Measurements from ENCODE around the gene PEX16.

Gene PEX16
- long read RNA-seq, donor 1, transcript PEX16-202 (11 exons, 1,335 nt) = major isoform, 7 of 8 reads
- long read RNA-seq, donor 1, partial matches to known transcripts = 0 of 8 reads
- long read RNA-seq, donor 1, other reads (novel, unspliced or antisense) = 0 of 8 reads
- long read RNA-seq, donor 2, transcript PEX16-202 (11 exons, 1,335 nt) = major isoform, 5 of 5 reads
- long read RNA-seq, donor 2, partial matches to known transcripts = 0 of 5 reads
- long read RNA-seq, donor 2, other reads (novel, unspliced or antisense) = 0 of 5 reads
- long read RNA-seq, donor 3, partial matches to known transcripts = 13 of 13 reads
- long read RNA-seq, donor 3, other reads (novel, unspliced or antisense) = 0 of 13 reads
- long read RNA-seq, donor 4, transcript PEX16-202 (11 exons, 1,335 nt) = major isoform, 7 of 7 reads
- long read RNA-seq, donor 4, partial matches to known transcripts = 0 of 7 reads
- long read RNA-seq, donor 4, other reads (novel, unspliced or antisense) = 0 of 7 reads
- long read RNA-seq, donor 5, transcript PEX16-202 (11 exons, 1,335 nt) = major isoform, 16 of 16 reads
- long read RNA-seq, donor 5, partial matches to known transcripts = 0 of 16 reads
- long read RNA-seq, donor 5, other reads (novel, unspliced or antisense) = 0 of 16 reads
- long read RNA-seq, donor 6, transcript PEX16-202 (11 exons, 1,335 nt) = major isoform, 10 of 10 reads
- long read RNA-seq, donor 6, partial matches to known transcripts = 0 of 10 reads
- long read RNA-seq, donor 6, other reads (novel, unspliced or antisense) = 0 of 10 reads
- long read RNA-seq, donor 7, transcript PEX16-202 (11 exons, 1,335 nt) = major isoform, 12 of 12 reads
- long read RNA-seq, donor 7, partial matches to known transcripts = 0 of 12 reads
- long read RNA-seq, donor 7, other reads (novel, unspliced or antisense) = 0 of 12 reads
- long read RNA-seq, donor 8, transcript PEX16-202 (11 exons, 1,335 nt) = major isoform, 7 of 7 reads
- long read RNA-seq, donor 8, partial matches to known transcripts = 0 of 7 reads
- long read RNA-seq, donor 8, other reads (novel, unspliced or antisense) = 0 of 7 reads

DNA sequence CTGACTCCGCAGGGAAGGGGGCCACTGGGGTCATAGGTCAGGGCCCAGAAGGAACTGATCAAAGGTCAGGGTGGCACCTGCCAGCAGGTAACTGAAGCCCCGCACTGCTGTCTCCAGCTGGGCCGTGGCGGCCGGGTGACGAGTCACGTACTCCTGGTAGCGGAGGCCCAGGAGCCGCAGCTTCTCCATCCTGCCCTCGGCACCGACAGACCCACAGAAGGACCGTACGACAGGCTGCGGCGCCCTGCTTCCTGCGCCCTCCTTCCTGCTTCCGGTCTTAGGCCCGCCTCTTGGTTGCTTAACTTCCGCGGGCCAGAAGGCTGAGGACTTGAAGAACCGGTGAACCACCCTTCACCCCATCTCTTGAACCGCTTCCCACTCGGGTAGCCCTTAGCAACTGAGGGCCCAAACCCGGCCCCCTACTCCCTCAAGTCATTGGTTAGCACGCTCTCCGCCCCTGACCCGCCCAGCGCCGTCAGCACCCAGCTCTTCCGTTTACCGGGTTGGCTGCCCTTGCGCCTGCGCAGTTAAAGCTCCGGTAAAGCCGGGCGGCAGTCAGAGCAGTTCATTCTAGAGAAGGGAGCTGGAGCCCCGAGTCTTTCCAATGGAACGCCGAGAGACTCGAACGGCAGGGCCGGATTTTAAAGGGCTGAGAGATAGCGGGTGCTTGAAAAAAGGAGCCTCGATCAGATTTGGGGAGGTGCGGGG lies at the start of gene PEX16:
PEX16 (minus strand) TSS at position 255 of the 708 bp plus-strand sequence; CDS start at position 189, 66 bp downstream.
- DNase-seq = peak; percentile 91

DNA sequence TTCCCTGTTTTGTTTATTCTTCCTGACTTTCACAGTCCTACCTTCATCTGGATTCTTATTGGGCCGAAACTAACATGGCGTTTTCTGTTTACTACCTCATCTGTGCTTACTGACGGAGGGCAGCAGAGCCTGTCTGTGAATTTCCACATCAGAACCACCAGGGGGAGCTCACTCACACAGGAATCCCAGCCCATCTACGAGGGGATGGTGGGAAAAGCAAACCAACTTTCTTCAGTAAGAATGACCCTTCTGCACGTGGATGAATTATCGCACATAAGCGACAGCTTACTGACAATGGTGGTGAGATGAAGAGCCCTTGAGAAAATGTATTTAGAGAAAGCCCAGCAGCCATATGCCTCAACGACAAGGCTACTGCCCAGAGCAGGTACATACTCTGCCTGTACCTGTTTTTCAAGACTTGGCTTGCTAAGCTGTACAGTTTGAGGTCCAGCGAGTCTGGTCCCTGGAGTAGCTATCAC lies 47.3 kb upstream of the PEX16 start:
- peak; percentile 48 for DNase-seq

DNA sequence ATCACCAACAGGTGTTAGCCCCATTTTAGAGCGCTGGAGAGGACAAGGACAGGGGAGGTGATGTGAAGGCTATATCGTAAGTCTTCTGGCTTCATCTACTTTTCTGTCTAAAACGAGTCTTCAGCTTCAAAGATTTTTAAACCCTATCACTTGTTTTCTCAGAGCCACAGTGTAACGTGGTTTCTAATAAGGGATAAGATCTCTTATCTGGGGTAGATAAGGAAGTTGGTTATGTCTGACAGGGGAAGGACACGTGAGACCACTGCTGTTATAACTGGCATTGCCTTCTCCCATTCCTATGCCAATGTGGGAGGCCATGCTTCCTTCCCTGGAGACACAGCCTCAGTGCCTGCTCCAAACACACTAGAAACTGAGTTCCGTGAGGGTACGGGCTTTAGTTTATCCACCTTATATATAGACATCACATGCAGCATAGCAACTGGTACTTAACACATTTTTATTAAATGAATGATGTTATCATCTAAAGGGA lies 44.1 kb upstream of the PEX16 start:
- DNase-seq = no peak

DNA sequence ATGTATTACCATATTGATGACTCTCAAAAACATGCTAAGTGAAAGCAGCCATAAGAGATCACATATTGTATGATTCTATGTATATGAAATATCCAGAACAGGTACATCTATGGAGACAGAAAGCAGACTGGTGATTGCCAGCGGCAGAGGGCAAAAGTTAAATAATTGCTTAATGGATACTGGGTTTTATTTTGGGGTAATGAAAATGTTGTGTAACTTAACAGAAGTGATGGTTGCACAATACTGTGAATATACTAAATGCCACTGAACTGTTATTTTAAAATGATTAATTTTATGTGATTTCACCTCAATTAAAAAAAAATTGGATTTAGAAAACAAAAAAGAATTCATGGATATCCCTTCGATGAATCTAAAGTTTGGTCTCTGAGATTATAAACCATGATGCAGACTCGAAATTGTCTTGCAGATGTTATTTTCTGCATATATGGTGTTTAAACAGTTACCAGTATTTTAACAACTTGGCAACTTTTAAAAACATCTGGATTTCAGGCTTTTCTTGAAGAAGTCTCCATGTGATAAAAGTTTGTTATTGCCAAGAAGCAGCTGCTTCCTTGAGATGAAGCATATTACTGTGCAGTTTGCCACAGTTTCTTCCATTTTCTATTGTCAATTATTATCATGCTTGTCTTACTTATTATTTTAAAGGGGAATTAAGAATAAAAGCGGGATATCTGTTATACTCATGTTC lies 42.9 kb upstream of the PEX16 start:
- no peak for DNase-seq

DNA sequence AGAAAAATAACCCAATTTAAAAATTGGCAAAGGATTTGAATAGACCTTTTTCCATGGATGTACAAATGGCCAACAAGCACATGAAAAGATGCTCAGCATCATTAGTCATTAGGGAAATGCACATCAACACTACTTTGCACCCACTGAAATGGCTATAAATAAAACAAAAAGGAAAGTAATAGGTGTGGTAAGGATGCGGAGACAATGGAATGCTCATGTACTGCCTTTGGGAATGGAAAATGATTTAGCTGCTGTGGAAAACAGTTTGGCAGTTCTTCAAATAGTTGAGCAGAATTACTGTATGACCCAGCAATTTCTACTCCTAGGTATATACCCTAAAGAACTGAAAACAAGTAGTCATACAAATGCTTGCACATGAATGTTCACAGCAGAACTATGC lies 42.2 kb upstream of the PEX16 start:
- DNase-seq = no peak

DNA sequence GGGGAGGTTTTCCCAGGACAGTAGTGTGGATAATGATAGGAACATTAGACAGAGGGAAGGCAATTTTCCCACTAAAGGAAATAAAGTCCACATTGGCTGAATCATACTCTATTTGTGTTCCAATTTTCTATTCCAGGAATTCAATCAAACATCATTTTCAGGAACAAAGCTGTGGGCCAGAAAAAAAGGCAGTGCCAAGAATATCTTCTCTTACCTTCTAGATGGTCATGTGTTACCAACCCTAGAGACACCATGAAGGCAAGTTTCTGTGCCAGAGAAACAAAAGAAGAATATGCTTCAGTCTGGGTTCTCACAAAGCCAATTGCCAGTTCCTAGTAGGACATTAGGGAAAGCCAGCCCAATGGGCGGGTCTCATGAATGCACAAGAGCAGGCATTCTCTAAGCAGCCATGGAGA lies 32.3 kb upstream of the PEX16 start:
- no peak for DNase-seq

DNA sequence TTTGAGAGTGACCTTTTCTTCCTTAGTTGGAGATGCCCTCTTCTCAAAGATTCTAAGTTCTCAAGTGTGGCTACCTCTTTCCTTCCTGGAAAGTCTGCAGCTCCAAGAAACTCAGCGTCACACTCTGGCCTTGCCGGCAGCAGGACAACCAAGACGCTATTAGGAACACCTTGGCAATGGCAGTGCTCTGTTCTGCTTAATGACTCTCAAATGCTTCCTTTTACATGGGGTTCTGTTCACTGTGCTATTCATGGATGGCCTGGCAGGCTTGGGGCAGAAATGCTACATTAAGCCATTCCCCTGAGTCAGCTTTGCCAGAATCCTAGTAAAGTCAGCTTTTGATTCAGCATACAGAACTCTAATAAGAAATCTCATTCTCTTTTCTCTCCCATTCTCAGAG lies 30.7 kb upstream of the PEX16 start:
- no peak for DNase-seq

DNA sequence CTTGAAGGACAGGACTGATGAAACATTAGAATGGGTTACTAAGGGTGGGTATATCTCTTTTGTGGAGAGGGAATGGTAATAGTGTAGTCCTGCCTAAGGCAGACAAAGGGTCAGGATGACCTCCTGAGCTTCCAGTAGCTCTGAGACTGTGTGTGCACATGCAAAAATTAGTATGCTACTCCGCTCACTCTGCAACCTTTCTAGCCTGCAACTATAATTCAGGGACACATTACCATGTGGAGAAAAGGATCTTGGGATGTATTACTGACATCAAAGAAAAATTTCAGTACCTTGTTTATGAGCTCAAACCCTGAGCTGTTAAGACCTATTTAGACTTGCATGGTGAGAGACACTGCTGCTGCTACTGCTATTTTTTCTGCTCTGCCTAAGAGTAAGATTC lies 30.2 kb upstream of the PEX16 start:
- DNase-seq = no peak

DNA sequence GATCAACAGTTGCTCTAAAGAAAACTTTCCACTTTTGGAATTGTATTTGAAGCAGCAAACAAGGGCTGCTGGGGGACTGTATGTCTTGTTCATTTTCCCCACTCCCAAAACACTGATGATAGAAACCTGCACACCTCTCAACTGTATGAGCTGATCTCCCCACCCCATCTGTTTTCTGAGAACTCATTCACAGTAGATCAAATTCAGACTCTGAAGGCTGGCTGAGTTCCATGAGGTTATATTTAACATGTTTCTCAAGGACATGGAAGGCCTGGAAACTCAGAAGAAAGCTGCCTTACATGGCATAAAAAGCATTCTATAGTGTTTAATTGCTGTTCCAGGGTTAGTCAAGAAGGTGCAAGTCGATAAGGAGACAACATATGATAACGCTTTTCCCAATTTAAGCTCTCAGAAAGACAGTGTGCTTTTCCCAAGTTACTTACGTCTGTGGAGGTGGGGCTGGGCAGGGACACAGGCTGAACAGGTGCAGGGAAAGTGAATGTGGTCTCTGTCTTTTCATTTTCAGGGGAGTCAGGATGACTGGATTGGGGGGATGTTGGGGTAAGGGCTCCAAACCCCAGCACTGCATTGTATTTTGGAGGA lies 27.8 kb upstream of the PEX16 start:
- DNase-seq = no peak

DNA sequence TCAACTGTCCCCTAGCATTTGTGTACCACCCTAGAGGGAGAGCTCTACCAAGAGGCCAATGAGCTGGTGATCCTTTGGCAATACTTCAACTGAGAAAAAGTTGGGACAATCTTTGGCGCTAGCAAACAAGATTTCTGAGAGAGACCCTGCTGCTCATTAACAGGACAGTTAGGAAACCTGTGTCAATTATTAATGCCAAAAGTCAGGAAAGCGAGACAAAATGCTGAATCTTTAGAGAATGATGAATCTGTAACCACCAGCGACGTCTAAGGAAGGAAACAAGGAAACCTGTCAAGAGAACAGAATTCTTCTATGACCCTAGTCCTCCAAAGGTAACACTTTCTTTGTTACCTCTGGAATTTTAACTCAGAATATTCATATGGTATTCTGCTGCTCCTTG lies 24.7 kb upstream of the PEX16 start:
- no peak for DNase-seq

DNA sequence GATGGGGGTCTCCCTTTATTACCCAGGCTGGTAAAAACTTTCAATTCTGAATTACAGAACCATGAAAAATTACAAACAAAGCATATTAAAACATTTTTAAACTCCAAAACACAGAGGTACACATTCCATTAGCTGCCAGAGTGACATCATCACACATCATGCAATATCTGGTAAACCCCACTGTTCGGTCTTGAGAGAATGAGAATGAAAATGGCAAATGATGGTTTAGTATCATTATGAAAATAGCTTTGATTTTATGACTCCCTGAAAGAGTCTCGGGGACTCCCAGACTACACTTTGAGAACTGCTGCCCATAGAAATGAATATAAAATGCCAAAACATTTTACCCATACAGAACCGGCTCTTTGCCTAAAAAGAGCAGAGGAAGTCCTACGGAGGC lies 23.6 kb upstream of the PEX16 start:
- no peak for DNase-seq

DNA sequence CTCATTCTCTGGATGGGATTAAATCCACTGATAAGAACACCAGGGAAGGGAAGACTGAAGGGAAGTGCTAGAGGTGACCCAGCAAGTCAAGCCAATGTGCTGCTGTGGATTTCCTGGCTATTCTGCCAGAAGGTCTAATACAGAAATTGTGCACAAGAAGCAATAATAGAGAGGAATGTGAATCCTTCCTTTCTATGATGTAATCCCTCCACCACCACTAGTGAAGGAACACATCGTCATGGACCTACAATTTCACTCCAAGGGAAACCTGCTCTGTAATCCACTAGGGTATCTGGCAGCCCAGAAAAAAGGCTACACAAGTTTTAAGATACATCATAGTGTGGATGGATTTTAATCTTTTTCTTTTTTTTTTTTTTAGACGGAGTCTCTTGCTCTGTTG lies 22.2 kb upstream of the PEX16 start:
- DNase-seq = no peak

DNA sequence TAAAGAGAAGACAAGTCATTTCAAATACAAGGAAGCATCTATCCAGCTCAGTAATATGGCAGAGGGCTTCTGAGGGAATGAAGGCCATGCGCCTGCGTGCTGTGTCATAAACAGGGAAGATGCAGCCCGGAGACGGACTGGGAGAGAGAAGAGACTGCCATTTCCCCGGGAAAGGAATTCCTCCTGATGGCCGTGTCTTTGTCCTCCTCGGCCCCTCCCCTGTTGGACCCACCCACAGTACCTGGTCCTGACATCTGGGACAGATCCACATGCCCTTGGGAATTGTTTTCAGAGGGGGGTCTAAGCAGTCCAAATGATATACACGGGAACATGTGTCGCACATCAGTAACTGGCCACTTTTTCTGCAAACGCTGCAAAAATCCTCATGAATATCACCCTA lies 20.2 kb upstream of the PEX16 start:
- no peak for DNase-seq

DNA sequence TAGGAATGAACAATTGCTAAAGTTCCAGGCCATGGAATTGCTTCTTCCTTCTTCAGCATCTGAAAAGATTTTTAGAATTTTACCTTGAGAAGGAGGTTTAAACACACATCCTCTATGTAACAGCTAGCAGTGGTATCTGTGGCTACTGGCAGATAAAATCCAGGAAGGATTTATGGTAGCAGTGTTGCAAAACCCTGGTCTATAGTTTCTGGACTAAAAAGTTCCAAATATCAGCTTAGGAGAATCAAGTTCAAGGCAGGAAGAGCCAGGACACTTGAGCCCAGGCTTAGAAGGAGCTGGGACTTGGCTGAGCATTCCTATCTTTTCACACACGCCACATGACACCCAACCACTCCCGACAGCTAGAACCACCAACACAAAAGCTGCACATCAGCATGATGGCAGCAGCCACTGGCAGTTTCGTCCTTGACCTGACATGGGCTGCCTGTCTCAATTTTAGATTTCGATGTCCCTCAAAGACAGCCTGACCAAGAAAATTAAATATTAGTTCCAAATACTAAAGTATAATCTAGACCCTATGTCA lies 18.9 kb upstream of the PEX16 start:
- no peak for DNase-seq

DNA sequence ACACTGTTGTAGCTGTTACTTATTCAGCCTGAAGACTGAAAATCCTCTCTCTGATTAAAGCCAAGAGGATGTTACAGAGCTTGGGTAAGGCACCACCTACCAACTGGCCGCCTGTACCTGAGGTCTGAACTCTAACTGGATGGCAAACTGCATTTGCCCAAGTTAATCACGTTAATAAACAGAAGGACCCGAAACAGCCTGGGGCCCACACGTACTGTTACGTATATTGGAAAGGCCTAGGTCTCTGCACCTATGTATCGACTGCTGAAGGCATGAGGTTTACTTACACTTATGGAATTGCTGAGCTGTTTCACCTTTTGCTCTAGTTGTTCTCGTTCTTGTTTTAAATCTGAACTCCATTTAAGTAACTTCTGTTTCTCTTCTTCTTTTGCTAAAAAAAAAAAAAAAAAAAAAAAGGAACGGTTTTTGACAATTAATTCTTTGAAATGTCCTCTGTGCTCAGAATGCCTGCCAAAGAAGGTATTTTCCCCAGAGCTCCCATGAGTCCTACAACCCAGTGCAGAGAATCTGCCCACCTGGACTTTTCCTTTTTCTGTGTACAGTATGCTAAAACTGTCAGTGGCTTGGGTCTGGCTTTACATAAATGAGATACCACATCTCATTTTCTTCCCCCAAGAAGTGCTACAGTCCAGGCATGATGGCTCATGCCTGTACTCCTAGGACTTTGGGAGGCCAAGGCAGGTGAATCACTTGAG lies 17.8 kb upstream of the PEX16 start:
- DNase-seq = no peak

DNA sequence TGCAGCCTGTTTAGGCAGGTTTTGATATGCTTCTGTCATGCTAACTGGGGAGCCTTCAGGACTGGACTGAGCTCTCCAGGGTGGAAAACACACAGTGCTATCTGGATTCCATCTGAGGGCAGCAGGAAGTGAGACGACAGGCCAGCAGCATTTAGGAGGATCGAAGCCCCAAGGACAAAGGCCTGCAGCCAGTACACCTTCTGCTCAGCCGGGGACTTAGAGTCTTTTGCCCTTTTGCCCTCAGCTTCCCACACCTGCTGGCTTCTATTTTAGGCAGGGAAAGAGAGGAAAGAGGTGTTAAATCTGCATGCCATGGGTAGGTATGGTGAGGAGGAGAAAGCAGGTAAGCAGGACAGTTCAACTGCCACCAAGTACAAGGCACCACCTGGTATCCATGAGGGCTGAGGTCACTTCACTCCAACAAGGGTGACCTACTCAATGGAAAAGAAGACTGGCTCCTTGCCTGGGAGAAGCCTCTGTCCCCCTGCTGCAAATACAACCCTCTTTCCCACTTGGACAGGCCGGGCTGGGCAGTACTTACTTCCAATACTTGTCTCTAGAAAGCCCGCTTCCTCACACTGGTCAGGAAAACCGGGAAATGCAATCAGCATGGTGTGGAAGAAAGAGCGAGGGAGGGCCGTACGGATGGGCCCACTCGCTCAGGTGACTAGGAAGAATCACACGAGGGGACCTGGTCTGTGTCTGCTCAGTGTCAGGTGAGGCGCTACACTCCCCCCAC lies 17.1 kb upstream of the PEX16 start:
- no peak for DNase-seq

DNA sequence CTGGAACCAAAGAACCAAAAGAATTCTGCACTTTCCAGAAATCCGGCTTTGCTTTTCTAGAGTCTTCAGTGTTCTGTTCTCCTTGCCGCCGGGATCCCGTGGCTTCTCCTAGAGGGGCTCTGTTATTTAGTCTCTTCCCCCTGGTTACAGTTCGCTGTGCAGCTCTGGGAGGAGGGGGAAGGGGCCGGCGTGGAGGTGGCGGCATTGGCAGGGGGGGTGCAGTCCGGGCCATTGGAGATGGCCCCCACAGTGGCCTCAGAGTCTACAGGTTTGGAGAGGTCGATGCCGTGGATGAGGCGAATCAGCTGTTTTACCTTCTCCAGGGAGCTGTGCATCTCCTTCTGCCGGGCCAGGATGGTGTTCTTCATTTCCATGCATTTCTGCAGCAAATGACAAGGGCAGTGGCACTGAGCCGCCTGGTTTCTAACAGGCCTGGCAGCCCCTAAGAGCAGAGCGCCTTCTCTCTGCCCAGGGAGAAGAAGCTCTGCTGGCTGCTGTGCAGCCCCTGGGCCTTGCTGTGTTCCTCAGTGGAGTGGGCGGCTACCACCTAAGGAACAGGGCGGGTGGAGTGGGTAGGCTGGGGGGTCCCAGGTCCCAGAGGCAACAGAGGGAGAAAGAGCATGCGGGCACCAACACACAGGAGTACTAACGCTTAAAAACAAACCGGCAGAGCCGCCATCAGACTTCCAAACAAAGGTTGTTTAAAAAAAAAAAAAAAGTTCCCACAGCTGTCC lies 16.3 kb upstream of the PEX16 start:
- DNase-seq = no peak

DNA sequence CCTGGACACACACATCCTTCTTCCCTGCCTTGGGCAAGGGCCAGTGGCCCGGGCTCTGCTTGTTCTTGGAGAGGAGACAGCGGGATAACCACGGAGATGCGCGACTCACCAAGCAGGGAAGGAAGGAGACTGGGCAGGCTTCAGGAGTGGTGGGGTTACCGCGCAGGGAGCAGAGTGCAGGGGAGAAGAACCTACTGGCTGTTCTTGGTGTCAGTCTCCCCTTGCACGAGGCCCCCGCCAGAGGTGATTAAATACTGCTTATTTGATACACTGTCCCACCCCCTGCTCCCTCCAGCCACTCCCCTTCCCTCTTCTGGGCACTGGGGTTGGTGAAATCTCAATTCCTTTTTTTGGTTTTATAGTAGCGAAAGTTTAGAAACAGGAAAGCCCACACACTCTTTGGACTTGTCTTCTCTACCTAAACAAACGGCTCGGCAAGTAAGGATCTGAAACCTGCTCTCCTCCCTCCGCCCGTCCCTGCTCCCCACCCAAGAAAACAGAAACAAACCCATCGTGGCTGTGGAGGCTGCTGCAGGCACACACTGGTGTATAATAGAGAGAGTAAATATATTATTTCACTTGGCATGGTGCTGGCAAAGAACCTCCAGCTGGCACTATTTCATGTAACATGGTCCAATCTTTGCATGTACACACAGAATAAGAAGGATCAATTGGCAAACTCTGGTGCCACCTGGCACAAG lies 15.6 kb upstream of the PEX16 start:
- DNase-seq = no peak
